Stimulated activated CD8-positive, alpha-beta memory T cell treated with anti-CD3 and anti-CD28 coated beads, Interleukin-7, amount 100 ng/mL, for 4 hours (primary cell): ENCODE measurements around the gene PPP1R2.

Experiments used
- DNase-seq, 2 donors: peaks; one replicate each; pipeline ENCODE4 v3.0.0-alpha.2; 2020; ENCODE audit warnings: low read depth in 2 of 2

The PPP1R2 gene

GRCh38 chr3:195565716-195566115 lies 22.6 kb upstream of the PPP1R2 start:
- DNase-seq, result no peak

- DNase-seq, result no peak
These were observed 20.2 kb upstream of the PPP1R2 start for GRCh38 chr3:195563317-195563716.

- DNase-seq, result no peak
These were observed 16.7 kb upstream of the PPP1R2 start for GRCh38 chr3:195559723-195560409.

- no peak for DNase-seq
These were observed 15.5 kb upstream of the PPP1R2 start for GRCh38 chr3:195558602-195559001.

- no peak for DNase-seq
These were observed 14.2 kb upstream of the PPP1R2 start for GRCh38 chr3:195557322-195557721.

- no peak for DNase-seq
These were observed 13.3 kb upstream of the PPP1R2 start for GRCh38 chr3:195556390-195556789.

- DNase-seq, result no peak
These were observed 12.0 kb upstream of the PPP1R2 start for GRCh38 chr3:195555110-195555509.

- no peak for DNase-seq
These were observed 11.3 kb upstream of the PPP1R2 start for GRCh38 chr3:195554458-195554857.

GRCh38 chr3:195553268-195553667 lies 10.1 kb upstream of the PPP1R2 start:
- no peak for DNase-seq

GRCh38 chr3:195551381-195551978 lies 8.4 kb upstream of the PPP1R2 start:
- DNase-seq, result no peak

GRCh38 chr3:195550723-195551122 lies 7.6 kb upstream of the PPP1R2 start:
- peak in 1 of 2 donors; percentile 16 for DNase-seq

GRCh38 chr3:195549931-195550519 lies 6.9 kb upstream of the PPP1R2 start:
- peak; percentile 66 to 75 for DNase-seq

GRCh38 chr3:195548987-195549386 lies 5.9 kb upstream of the PPP1R2 start:
- DNase-seq, result no peak

- no peak for DNase-seq
These were observed 5.4 kb upstream of the PPP1R2 start for GRCh38 chr3:195548501-195548900.

GRCh38 chr3:195548006-195548405 lies 4.9 kb upstream of the PPP1R2 start:
- DNase-seq, result no peak

- DNase-seq, result no peak
These were observed 3.0 kb upstream of the PPP1R2 start for GRCh38 chr3:195546130-195546560.

- no peak for DNase-seq
These were observed 1.5 kb upstream of the PPP1R2 start for GRCh38 chr3:195544634-195545033.

GRCh38 chr3:195544230-195544536 lies 1.1 kb upstream of the PPP1R2 start:
- no peak for DNase-seq

- DNase-seq, result no peak
These were observed 540 bp upstream of the PPP1R2 start for GRCh38 chr3:195543500-195544229.

- no peak for DNase-seq
These were observed 818 bp downstream of the PPP1R2 start for GRCh38 chr3:195542316-195542697.

GRCh38 chr3:195540511-195540910 lies 2.6 kb downstream of the PPP1R2 start:
- DNase-seq, result no peak

GRCh38 chr3:195540027-195540426 lies 3.1 kb downstream of the PPP1R2 start:
- DNase-seq, result no peak

- no peak for DNase-seq
These were observed 3.6 kb downstream of the PPP1R2 start for GRCh38 chr3:195539479-195539878.
